ENCODE data around the gene C11orf52. TPM values are rescaled to one million over a fixed set of nuclear protein-coding genes. Genes with fewer than 3 reads are reported as not detected.
"Not testable (repeated sequence)": the region's sequence is repeated elsewhere in the genome, so short reads cannot be mapped to it uniquely, and the experiment has no call there.

The C11orf52 gene
- total RNA-seq, 1 experiment from 2014 or later: 6.3 TPM

DNA sequence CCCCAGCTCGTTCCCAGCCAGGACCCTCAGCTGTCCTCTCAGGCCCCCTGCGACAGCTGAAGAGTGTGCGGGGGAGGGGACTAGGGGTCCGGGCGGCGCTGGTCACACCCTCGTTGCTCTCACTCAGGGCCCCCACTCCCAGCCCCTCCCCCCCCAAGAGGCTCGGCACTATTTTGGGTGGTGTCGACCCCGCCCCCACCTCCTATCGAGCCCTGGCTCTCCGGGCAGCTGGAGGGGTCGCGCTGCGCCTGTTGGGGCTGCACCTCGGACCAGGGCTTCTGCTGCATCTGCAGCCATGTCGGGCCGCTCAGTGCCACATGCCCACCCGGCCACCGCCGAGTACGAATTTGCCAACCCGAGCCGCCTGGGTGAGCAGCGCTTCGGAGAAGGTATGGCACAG lies 6.2 kb upstream of the C11orf52 start, which contains the start of gene HSPB2:
HSPB2 (plus strand) TSS at position 200 of the 400 bp plus-strand sequence; CDS start at position 296, 96 bp downstream.
- no peak for DNase-seq (ENCODE audit: low spot score)

DNA sequence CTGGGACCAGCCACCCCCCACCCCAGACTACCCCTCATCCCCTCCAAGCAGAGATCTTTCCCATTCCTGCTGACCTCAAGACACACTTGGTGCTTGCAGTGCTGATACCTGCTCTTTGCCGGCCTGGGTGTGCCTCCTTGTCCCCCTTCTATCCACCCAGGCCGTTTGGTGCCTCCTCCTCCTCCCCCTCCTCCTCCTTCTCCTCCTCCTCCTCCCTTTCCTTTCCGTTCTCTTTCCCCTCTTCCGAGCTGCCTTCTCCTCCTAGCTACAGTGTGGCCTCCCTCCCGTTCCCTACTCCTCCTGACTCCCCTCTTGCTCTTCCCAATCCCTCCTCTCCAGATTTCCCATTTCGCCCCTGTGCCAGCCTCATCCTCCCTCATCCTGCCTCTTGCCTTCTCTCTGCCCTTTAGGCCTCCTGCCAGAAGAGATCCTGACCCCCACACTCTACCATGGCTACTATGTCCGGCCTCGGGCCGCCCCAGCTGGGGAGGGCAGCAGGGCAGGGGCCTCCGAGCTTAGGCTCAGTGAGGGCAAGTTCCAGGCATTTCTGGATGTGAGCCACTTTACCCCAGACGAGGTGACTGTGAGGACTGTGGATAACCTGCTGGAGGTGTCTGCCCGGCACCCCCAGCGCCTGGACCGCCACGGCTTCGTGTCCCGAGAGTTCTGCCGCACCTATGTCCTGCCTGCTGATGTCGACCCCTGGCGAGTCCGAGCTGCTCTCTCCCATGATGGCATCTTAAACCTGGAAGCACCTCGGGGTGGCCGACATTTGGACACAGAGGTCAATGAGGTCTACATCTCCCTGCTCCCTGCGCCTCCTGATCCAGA lies 5.5 kb upstream of the C11orf52 start:
- no peak for DNase-seq (ENCODE audit: low spot score)

DNA sequence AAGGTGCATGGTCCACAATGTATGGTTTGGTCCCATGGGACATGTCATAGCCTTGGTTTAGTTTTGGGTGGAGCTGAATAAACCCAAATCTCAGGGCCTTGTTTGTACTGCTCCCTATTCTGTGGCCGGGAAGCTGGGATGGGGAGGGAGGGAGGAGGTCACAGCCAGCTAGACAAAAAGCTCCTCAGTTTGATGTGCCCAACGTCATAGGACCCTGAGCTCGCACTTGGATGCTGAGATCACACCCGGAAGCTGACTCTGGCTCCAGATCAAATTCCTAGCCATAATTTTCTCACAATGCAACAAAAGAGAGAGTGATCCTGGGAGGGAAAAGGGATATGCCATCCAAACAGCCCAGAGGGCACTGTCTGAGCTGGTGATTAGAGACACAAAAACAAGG lies 4.7 kb upstream of the C11orf52 start:
- no peak for DNase-seq (ENCODE audit: low spot score)

DNA sequence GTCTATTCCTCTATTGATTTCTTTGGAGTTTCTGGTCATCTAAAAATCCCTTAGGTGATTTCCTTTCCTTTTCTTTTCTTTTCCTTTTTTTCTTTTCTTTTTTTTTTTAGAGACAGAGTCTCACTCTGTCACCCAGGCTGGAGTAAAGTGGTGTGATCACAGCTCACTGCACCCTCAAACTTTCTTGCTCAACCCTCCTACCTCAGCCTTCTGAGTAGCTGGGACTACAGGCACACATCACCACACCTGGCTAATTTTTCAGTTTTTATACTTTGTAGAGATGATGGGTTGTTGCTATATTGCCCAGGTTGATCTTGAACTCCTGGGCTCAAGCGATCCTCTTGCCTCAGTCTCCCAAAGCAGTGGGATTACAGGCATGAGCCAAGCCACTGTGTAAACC lies 1.9 kb upstream of the C11orf52 start:
- DNase-seq (ENCODE audit: low spot score): no peak

DNA sequence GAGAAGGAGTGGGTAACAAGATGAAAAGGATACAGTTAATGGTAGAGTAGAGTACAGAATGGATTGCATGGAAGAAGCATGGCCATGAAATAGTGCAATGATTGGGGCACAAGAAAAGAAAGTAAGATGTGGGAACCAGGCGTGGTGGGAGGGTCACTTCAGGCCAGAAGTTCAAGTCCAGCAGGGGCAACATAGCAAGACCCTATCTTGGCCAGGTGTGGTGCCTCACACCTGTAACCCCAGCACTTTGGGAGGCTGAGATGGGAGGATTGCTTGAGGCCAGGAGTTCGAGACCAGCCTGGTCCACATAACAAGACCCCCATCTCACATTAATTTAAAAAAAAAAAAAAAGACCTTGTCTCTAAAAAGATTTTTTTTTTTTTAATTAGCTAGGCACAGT lies 1.4 kb upstream of the C11orf52 start:
- no peak for DNase-seq (ENCODE audit: low spot score)

DNA sequence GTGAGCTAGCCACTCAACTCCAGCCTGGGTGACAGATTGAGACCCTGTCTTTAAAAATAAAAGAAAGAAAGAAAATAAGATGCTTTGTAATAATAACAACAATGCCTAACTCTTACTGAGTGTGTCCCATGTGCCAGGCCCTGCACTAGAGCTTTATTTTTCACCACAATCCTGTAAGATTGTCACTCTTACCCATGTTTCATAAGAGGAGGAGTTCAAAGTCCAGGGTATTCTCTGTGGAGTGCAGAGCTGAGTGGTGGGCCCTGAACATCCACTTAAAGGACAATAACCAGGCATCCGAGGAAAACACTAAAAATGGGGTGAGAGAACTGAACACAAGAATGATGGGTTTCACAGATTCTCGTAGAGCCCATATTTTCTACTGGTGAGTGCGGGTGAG lies 925 bp upstream of the C11orf52 start:
- DNase-seq (ENCODE audit: low spot score): no peak

DNA sequence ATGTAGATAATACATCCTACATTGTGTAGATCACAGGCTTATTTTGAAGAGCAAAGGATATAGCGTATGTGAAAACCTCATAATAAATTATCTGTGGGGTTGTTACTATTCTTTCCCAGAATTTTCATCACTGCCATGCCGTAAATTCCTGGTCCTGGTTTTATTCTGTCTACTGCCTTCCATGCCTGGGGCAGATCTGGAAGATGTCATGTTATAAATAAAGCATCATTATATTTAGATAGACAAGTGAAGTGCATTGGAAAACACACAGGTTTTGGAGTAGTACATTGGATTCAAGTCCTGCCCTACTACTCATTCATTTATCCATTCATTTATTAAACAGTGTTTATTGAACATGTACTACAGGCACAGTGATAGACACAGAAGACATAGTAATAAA lies 2.2 kb downstream of the C11orf52 start:
- no peak for DNase-seq (ENCODE audit: low spot score)

DNA sequence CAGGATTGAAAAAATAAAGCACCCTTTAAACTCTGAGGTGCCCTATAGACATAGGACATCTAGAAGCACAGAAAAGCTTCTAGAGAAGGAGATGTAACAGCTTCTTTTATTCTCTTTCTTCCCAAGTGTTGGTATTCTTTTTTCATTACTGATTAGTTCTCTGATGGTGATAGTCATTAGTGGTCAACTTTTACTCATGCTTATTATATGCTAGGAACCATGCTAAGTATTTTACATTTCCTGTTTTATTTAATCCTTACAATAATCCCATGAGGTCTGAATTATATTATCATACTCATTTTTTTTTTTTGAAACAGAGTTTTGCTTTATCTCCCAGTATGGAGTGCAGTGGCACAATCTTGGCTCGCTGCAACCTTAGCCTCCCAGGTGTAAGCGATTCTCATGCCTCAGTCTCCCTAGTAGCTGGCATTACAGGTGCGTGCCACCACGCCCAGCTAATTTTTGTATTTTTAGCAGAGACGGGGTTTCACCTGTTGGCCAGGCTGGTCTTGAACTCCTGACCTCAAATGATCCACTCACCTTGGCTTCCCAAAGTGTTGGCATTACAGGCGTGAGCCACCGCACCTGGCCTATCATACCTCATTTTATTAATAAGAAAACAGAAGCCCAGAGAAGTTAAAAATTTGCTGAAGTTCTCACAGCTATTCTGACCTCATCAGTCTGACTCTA lies 3.0 kb downstream of the C11orf52 start:
- DNase-seq (ENCODE audit: low spot score): no peak

DNA sequence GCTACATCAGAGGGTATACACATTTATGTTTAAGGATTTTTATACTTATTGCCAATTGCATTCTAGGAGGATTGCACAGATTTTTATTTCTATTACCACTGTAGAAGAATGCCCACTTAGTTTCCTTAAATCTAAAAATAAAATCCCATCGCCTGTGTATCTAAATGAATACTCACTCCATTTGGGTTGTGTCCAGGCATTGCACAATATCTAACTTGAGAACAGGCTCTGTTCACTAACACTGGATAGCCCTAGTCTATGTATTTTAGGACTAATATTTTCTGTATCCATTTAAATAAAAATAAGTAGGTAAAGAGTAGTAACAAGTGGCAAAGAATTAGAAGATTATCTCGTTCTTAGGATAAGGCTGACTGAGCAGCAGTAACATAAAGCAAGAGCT lies 4.1 kb downstream of the C11orf52 start:
- no peak for DNase-seq (ENCODE audit: low spot score)

DNA sequence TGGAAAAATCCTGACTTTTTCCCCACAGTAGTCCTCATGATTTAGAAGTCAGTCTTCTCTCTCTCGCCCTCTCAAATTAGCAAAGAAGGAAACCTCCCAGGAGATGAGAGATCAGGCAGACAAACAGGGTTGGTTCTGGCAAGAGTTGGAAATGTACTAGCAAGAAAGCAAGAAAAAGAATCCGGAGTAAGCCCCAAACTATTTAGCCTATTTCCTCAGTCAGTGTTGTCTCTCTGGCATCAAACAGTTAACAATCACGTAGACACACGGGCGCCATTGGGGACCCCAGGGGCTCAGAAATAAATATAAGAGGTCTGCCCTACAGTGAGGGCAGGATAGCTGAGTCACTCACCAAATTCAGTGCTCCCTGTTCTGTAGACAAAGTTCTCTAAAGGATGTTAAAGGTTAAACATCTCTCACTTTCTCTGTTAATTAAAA lies 4.7 kb downstream of the C11orf52 start:
- DNase-seq (ENCODE audit: low spot score): no peak

DNA sequence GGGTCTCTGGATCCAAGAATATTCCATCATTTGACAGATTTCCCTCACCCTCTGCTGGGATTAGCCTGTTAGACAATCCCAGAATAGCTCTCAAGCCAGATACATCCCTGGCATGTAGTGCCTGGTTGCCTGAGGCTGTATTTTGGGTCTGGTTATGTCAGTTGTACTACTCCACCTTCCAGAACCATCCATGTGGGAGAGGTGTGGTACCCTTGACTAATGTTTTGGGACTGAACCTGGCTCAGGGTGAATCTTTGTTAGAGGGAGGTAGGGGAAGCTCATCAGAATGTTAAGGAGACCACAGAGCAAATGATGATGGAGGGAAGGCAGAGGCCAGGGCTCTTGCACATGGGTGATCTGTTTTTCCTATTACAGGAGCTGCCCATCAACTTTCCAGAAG lies 5.2 kb downstream of the C11orf52 start:
- DNase-seq (ENCODE audit: low spot score): no peak

DNA sequence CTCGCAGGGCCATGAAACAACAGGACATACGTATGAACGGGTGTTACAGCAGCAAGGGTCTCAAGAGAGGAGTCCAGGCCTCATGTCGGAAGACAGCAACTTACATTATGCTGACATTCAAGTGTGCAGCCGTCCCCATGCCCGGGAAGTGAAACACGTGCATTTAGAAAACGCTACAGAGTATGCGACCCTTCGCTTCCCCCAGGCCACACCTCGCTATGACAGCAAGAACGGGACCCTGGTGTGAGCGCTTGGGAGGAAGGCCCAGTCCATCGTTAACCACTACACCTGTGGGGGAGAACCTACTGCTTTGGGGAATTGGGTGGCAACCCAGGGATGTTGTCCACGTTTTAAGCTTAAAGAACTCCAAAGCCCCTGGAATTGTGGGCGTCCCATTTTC lies 7.2 kb downstream of the C11orf52 start:
- DNase-seq (ENCODE audit: low spot score): no peak

DNA sequence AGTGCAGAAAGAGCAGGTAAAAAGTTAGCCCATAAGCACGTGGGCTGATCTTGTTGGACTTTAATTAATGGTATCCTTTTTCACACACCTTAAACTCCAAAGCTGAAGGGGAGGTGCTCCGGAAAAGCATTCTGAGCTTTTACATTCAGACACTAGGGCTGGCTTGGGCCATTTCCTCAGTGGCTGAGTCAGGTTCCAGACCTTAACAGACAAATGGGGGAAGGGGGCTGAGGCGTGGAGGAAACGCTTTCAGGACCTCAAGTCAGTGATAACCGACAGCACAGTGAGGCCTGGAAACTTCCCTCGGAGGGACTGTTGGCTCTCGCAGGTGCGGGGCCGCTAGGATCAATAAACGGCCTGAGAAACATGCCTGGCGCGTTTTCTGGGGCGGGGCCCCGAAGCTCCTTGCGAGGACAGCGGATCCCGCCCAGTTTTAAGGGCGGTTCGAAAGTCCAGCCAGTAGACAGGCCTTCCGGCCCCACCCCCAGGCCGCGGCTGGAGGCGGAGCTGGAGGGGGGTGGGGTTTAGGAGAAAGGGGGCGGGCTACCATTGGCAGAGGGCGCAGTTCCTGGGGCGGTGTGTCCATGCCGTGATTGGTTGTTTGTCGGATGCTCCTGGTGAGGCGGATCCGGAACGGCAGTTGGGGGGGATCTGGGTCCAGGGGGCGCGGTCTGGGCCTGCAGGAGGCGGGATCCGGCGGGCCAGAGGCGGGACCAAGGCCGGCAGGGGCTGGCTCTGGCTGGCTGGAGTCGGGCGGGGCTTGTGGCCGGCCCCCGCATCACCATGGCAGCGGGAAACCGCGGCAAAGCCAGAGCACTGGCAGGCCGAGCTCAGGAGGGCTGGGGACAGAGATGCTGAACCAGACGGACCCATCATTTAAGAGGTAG lies 8.0 kb downstream of the C11orf52 start:
- DNase-seq (ENCODE audit: low spot score): peak; percentile 99

DNA sequence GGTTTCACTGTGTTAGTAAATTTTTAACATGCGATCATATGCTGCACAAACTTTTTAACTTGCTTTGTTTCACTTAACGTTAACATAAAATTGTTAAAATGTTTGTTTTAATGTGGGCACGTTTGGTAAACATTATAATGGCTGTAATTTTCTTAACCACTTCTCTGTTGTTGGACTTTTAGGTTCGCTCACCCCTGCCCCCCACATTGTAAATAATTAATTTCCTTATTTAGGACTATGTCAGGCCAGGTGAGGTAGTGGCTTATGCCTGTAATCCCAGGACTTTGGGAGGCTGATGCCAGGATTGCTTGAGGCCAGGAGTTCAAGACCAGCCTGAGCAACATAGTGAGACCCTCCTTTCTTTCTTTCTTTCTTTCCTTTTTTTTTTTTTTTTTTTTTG lies 11.8 kb downstream of the C11orf52 start:
- no peak for DNase-seq (ENCODE audit: low spot score)

DNA sequence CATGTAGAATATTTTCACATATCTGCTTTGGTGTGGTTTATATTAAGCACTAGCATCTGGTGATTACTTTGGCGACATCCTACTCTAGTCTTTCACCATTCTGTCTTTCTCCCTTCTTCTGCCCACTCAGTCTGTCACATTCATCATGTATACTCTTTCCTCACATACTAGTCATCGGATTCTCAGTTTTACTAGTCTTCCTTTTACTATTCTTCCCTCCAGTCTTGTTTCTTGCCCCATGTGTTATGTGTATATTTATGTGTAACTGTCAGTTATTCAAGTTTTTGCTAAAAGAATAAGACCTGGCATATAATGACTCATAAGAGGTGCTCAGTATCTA lies 13.9 kb downstream of the C11orf52 start:
- no peak for DNase-seq (ENCODE audit: low spot score)

DNA sequence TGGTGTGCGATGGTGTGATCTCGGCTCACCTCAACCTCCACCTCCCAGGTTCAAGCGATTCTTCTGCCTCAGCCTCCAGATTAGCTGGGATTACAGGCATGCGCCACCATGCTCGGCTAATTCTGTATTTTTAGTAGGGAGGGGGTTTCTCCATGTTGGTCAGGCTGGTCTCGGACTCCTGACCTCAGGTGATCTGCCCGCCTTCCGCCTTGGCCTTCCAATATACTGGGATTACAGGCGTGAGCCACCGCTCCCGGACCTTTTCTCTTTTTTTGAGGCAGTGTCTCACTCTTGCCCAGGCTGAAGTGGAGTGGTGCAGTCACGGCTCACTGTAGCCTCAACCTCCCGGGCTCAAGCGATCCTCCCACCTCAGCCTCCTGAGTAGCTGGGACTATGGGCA lies 14.5 kb downstream of the C11orf52 start:
- DNase-seq (ENCODE audit: low spot score): not testable (repeated sequence)

DNA sequence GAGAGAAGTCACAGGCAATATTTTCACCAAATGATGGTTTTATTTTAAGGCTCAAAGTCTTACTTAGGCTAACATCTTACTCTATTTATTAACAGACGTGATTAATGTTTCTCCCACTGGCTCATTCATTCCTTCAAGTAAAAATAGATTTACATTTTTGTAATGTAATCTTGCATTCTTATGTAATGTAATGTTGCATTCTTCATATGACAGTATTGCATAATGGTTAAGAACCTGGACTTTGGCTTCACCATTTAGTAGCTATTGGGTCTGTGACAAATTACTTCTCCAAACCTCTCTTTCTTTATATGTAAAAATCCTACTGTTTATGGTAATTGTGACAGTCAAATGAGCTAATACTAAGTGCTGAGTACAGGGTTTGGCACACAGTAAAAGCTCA lies 15.2 kb downstream of the C11orf52 start:
- no peak for DNase-seq (ENCODE audit: low spot score)

DNA sequence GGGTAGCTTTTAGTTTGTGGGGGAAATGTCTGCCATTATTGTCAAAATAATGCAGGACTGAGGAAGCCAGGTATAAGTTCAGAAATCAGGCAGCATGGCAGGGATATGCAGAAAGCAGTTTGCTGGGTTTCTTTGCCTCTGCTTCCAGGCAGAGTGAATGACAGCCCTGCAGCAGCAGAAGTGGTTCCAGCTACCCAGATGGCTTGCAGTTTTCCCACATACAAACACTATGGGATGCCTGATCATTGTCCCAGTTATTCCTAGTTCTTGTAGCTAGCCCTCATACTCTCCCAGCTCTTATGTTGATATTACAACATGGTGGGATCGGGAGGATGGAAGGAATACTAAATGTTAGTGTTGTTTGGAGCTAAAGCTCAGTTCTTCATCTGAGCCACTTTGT lies 15.6 kb downstream of the C11orf52 start:
- no peak for DNase-seq (ENCODE audit: low spot score)

DNA sequence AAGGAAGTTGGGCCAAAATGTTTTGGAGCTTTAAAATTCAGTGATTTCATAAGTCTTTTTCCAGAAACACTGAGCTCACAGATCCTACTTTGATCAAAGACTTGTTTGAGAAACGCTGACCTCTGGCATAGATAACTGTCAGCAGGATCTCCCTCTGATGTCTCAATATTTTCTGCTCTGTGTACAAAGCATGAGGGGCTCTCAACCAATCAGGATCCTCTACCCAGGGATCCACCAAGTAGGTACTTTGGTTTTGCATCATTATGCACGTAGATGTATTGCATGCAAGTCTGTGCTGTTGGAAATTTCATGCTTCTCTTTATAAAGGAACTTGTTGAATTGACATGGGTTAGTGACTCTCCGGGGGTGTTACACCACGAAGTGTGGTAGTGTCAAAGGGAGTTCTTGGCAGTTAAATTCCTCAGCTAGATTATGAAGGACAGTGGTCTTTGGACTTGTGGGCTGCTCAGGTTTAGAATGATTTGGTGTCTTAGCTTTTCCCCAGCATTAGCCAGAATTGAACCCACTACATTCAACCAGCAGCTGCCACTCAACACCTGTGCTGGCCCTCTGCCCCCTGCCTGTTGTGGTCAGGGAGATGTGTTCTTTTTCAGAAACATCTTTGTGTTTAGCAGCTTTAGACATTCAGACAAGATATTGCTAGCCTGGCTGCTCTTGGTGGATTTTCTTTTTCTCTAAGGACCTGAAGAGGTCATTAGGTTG lies 16.8 kb downstream of the C11orf52 start:
- DNase-seq (ENCODE audit: low spot score): no peak

DNA sequence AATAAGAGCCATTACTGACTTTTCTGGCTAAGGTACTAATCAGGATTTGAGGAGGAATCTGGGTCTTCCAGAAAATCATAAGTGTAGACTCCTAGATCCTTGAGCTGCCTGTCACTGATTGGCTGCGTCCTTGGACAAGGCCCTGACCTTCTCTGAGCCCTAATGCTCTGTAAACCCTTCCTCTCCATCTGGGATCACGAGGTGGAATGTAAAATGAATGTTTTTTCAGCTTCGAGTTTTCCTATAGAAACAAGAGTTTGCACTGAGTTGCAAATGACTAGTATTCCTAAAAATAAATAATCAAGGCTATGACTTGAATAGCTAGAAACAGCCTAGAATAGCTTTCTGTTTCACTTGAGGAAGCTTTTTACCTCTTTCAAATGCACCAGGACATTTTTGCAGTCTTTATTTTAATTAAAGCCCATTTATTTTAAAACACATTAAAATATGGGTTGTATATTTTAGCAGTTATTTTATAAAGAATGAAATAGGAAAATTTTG lies 17.4 kb downstream of the C11orf52 start:
- DNase-seq (ENCODE audit: low spot score): no peak

DNA sequence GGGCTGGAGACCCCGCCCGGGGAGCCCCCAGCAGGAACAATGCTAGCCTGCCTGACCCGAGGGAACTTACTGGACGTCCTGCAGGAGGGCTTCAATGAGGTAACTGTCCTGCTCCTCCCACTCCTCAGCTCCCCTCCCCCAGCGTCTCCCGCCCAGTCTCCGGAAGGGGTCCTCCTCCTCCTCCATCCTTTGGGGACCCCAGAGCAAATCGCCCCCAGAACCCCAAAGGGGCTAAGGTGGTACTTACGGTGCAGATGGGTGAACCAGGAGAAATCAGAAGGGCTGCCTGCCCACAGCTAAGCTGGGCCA lies 18.7 kb downstream of the C11orf52 start:
- no peak for DNase-seq (ENCODE audit: low spot score)
